ENCODE results near the gene GRK5.

Gene GRK5

DNA sequence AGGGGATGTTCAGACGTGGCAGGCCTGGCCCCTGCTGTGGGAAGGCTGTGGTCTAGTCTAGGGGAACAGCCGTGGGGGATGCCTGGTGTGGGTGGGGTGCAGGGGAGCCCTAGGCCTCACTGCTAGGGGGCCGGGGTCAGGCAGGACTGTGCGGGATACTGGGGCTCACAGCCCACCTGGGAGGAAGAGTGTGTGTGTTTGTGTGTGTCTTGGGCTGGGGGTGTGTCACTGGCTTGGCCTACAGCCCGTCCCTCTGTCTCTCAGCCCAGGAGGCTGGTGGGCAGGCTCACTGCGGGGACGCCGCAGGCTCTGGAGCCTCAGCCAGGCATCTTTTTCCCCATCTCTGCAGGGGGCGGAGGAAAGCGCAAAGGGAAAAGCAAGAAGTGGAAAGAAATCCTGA lies 118.8 kb downstream of the GRK5 start:
- TF ChIP-seq, protein P1, sequence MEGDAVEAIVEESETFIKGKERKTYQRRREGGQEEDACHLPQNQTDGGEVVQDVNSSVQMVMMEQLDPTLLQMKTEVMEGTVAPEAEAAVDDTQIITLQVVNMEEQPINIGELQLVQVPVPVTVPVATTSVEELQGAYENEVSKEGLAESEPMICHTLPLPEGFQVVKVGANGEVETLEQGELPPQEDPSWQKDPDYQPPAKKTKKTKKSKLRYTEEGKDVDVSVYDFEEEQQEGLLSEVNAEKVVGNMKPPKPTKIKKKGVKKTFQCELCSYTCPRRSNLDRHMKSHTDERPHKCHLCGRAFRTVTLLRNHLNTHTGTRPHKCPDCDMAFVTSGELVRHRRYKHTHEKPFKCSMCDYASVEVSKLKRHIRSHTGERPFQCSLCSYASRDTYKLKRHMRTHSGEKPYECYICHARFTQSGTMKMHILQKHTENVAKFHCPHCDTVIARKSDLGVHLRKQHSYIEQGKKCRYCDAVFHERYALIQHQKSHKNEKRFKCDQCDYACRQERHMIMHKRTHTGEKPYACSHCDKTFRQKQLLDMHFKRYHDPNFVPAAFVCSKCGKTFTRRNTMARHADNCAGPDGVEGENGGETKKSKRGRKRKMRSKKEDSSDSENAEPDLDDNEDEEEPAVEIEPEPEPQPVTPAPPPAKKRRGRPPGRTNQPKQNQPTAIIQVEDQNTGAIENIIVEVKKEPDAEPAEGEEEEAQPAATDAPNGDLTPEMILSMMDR (IDR thresholded peaks at IDR 0.05; ENCODE audit: control insufficient read depth, extremely low read depth, insufficient read depth): no peak
- DNase-seq (ENCODE audit: low read depth): no peak
- no peak overlapping the region for H3K4me3 ChIP-seq (ENCODE audit: low read depth, low read length)

DNA sequence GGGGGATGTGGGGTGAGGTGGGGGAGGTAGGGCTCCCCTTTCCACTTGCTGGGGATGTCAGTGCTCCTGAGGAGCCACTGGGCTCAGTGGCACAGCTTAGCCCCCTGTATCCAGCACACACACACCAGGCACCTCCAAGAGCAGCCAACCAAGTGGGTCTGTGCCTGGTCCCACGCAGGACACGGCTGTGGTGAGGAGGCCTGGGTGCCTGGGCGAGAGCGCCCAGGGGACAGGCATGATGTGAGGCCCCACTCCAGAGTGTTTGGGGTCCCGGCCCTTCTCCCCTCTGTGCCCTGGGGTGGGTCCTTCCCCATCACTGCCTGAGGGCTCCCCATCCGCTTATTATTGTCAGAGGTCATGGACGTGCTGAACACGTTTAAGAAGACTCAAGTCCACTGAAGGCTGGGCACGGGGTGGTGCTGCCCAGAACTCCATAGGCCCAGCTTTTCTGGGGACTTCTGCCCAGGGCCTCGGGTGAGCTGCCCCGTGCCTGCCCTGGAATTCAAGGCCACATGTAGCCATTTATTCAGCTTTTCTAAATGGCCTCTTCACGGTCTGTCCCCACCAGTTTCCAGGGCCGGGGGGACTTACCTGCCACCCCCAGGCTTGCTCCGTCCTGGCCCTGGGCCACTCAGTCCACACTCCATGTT lies 119.8 kb downstream of the GRK5 start:
- no peak overlapping the region for H3K4me3 ChIP-seq (ENCODE audit: low read depth, low read length)
- TF ChIP-seq, protein P1 (IDR thresholded peaks at IDR 0.05; ENCODE audit: control insufficient read depth, extremely low read depth, insufficient read depth): no peak
- no peak for DNase-seq (ENCODE audit: low read depth)

DNA sequence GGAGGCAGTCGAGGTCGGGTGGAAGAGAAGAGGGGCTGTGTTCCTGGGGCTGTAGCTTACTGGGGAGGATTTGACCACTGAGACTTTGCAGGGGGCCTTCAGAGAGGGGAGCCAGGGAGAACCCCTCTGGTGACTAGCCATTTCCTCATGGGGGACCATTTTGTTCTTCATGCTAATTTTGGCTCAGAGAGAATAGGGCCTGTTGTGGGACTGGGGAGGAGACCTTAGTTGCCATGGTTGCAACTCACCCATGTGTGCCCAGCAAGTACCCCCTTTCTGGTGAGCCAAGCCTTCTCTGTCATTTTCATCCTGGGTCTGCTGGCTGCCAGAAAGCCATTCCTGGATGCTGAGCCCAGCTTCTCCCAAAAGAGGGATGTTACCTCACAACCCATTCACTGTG lies 120.9 kb downstream of the GRK5 start:
- TF ChIP-seq, protein P1 (IDR thresholded peaks at IDR 0.05; ENCODE audit: control insufficient read depth, extremely low read depth, insufficient read depth): no peak
- DNase-seq (ENCODE audit: low read depth): no peak
- H3K4me3 ChIP-seq (ENCODE audit: low read depth, low read length): no peak overlapping the region

DNA sequence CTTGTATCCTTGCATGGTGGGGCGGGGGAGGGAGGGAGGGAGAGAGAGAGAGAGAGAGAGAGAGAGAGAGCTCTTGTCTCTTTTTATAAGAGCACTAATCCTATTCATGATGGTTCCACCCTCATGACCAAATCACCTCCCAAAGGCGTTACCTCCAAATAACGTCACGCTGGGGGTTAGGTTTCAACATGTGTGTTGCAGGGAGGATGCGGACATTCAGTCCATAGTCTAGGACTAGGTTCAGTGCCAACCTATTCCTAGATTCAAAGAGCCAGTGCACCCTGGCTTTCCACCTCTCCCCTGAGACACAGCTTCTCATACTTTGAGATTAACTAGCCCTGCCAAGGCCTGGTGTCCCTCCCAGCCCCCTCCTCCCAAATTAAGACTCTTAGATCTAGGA lies 123.0 kb downstream of the GRK5 start:
- no peak overlapping the region for H3K4me3 ChIP-seq (ENCODE audit: low read depth, low read length)
- DNase-seq (ENCODE audit: low read depth): no peak
- TF ChIP-seq, protein P1 (IDR thresholded peaks at IDR 0.05; ENCODE audit: control insufficient read depth, extremely low read depth, insufficient read depth): no peak

DNA sequence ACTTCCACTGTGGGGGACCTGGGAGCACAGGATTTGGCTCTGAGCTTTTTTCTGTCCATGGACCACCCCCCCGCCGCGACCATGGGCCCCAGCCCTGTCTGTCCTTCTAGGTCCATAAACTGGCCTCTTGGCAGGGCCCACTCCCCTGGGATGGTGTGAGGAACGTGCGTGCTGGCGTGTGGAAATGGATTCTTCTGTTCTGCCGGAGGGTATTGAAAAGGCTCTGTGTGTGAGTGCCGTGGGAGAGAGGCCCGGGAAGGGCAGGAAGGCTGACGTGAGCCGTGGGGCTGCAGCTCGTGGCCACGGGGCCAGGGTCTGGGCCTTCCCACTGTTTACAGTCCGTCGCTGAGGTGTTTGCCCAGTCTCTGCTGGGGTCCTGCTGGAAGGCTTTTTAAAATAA lies 123.7 kb downstream of the GRK5 start:
- TF ChIP-seq, protein P1 (IDR thresholded peaks at IDR 0.05; ENCODE audit: control insufficient read depth, extremely low read depth, insufficient read depth): no peak
- DNase-seq (ENCODE audit: low read depth): no peak
- no peak overlapping the region for H3K4me3 ChIP-seq (ENCODE audit: low read depth, low read length)

DNA sequence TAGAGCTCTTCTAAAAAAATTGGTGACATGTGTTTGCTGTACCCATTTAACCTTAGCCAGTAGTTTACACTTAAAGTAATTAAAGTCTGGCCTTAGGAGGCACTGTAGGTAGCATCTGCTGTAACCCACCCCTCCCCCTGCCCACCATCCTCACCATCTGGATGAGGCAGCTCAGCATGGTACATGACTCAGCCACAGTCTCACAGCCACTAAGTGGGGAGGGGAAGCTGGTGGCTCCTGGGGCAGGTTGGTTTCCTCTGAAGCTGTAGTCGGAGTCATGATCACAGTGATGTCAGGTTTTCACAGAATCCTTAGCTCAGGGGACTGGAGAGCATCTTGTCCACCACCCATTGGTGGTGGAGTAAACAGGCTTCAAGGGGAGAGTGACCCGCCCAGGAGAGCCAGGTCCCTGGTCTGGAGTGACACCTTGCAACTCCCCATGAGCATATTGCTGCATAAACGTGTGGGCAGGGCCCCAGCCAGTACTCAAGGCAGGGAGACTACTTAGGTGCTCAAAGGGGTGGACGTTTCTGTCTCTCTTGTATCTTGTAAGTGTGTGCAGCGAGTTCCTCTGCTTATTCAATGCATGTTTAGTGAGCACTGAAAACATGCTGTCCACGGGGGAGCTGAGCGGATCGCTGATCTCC lies 125.9 kb downstream of the GRK5 start:
- DNase-seq (ENCODE audit: low read depth): no peak
- no peak overlapping the region for H3K4me3 ChIP-seq (ENCODE audit: low read depth, low read length)
- TF ChIP-seq, protein P1 (IDR thresholded peaks at IDR 0.05; ENCODE audit: control insufficient read depth, extremely low read depth, insufficient read depth): no peak
